IPS-18c (cell line): Measurements from ENCODE around the gene PLXDC2.
"Not testable (repeated sequence)": the region's sequence is repeated elsewhere in the genome, so short reads cannot be mapped to it uniquely, and the experiment has no call there.

ENCODE experiments used
- H3K4me3 ChIP-seq: 2 replicates; pipeline ENCODE4 v1.7.0; 2013; ENCODE audit warnings: low read depth, mild to moderate bottlenecking, low read length, moderate library complexity; ENCODE audit not compliant: insufficient read depth
- H3K9me3 ChIP-seq: one replicate; pipeline ENCODE4 v1.6.1; 2013; ENCODE audit warnings: mild to moderate bottlenecking, low read length, moderate library complexity; ENCODE audit not compliant: control insufficient read depth, insufficient read depth

Gene PLXDC2

GRCh38 chr10:20132816-20133215 lies 316.6 kb downstream of the PLXDC2 start:
- H3K9me3 ChIP-seq, result no peaks in the 10 kb centered on the region
- H3K4me3 ChIP-seq, result no peak overlapping the region

GRCh38 chr10:20133669-20134189 lies 317.5 kb downstream of the PLXDC2 start:
- no peaks in the 10 kb centered on the region for H3K9me3 ChIP-seq
- H3K4me3 ChIP-seq, result no peak overlapping the region

GRCh38 chr10:20142311-20142710 lies 326.1 kb downstream of the PLXDC2 start:
- no peaks in the 10 kb centered on the region for H3K9me3 ChIP-seq
- H3K4me3 ChIP-seq, result no peak overlapping the region

GRCh38 chr10:20144268-20144667 lies 328.0 kb downstream of the PLXDC2 start:
- Histone ChIP-seq H3K9me3 (no peaks in the 10 kb centered on the region), H3K4me3 (no peak overlapping the region)

GRCh38 chr10:20146004-20146403 lies 329.8 kb downstream of the PLXDC2 start:
- H3K4me3 ChIP-seq, result no peak overlapping the region
- H3K9me3 ChIP-seq, result no peaks in the 10 kb centered on the region

- no peak overlapping the region for H3K4me3 ChIP-seq
Measured at GRCh38 chr10:20147684-20148083, 331.5 kb downstream of the PLXDC2 start.

GRCh38 chr10:20156511-20156910 lies 340.3 kb downstream of the PLXDC2 start:
- H3K4me3 ChIP-seq, result no peak overlapping the region
- no peaks in the 10 kb centered on the region for H3K9me3 ChIP-seq

More at GRCh38 chr10:20147684-20148083, 331.5 kb downstream of the PLXDC2 start:
- no peaks in the 10 kb centered on the region for H3K9me3 ChIP-seq

GRCh38 chr10:20157314-20157713 lies 341.1 kb downstream of the PLXDC2 start:
- Histone ChIP-seq H3K4me3 (no peak overlapping the region), H3K9me3 (no peaks in the 10 kb centered on the region)

- Histone ChIP-seq H3K4me3 (no peak overlapping the region), H3K9me3 (no peaks in the 10 kb centered on the region)
Measured at GRCh38 chr10:20158086-20158485, 341.9 kb downstream of the PLXDC2 start.

- Histone ChIP-seq H3K9me3 (no peaks in the 10 kb centered on the region), H3K4me3 (no peak overlapping the region)
Measured at GRCh38 chr10:20162123-20162522, 345.9 kb downstream of the PLXDC2 start.

GRCh38 chr10:20166096-20166675 lies 350.0 kb downstream of the PLXDC2 start:
- no peaks in the 10 kb centered on the region for H3K9me3 ChIP-seq
- H3K4me3 ChIP-seq, result no peak overlapping the region

GRCh38 chr10:20170661-20171060 lies 354.4 kb downstream of the PLXDC2 start:
- H3K4me3 ChIP-seq, result no peak overlapping the region
- no peaks in the 10 kb centered on the region for H3K9me3 ChIP-seq

GRCh38 chr10:20173046-20173445 lies 356.8 kb downstream of the PLXDC2 start:
- no peak overlapping the region for H3K4me3 ChIP-seq

GRCh38 chr10:20175719-20176118 lies 359.5 kb downstream of the PLXDC2 start:
- no peak overlapping the region for H3K4me3 ChIP-seq
- H3K9me3 ChIP-seq, result no peaks in the 10 kb centered on the region

More at GRCh38 chr10:20173046-20173445, 356.8 kb downstream of the PLXDC2 start:
- no peaks in the 10 kb centered on the region for H3K9me3 ChIP-seq

GRCh38 chr10:20180766-20181165 lies 364.5 kb downstream of the PLXDC2 start:
- H3K4me3 ChIP-seq, result no peak overlapping the region
- H3K9me3 ChIP-seq, result no peaks in the 10 kb centered on the region

- no peak overlapping the region for H3K4me3 ChIP-seq
- H3K9me3 ChIP-seq, result no peaks in the 10 kb centered on the region
Measured at GRCh38 chr10:20181434-20181833, 365.2 kb downstream of the PLXDC2 start.

- Histone ChIP-seq H3K9me3 (no peaks in the 10 kb centered on the region), H3K4me3 (no peak overlapping the region)
Measured at GRCh38 chr10:20185116-20185515, 368.9 kb downstream of the PLXDC2 start.

GRCh38 chr10:20191392-20191791 lies 375.2 kb downstream of the PLXDC2 start:
- not testable (repeated sequence) for H3K4me3 ChIP-seq, H3K9me3 ChIP-seq

GRCh38 chr10:20195076-20195475 lies 378.8 kb downstream of the PLXDC2 start:
- no peaks in the 10 kb centered on the region for H3K9me3 ChIP-seq
- H3K4me3 ChIP-seq, result no peak overlapping the region
